Epithelial cell of alveolus of lung (primary cell): ENCODE measurements around the gene RPS19BP1. TPM values are rescaled to one million over a fixed set of nuclear protein-coding genes. Genes with fewer than 3 reads are reported as not detected.

Experiments used
- total RNA-seq: library from RNA; depleted of rRNA; stranded (reverse); fragments of >200 nt; gene quantifications from 2 replicates; pipeline ENCODE4 v1.2.1, GENCODE V29; 2015

RPS19BP1 gene, protein sequence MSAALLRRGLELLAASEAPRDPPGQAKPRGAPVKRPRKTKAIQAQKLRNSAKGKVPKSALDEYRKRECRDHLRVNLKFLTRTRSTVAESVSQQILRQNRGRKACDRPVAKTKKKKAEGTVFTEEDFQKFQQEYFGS
- total RNA-seq = 99.9 and 102 TPM in 2 replicates

DNA sequence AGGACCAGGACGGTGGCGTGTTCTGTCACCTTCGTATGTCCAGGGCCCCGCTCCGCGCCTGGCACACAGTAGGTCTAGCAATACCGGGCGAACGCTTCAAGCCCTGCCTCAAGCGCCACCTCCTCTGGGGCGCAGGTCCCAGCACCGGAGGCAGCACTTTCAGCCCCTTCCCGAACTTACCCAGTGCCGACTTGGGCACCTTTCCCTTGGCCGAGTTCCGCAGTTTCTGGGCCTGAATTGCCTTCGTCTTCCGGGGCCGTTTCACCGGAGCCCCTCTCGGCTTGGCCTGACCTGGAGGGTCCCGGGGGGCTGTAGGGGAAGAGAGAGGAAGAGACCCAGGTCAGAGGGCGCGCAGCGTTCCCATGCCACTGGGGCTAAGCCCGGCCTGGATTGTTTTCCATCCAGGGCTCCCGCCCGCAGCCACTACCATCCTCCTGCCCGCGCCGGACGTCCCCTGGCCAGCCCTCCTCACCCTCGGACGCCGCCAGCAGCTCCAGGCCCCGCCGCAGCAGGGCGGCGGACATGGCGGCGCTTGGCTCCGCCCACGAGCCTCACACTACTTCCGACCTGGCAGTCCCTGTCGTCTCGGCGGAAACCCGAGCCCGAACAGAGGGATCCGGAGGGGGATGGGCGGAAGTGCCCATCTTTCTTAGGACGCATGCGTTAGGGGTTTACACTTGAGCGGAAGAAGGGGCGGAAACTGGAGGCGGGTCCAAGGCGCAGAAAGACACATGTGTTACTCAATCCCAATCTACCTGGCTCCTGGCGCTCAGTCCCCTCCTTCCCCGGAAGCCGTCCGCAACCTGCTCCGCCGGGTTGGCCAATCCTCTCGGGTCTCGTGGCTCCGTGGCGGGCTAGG, at the start of gene RPS19BP1:
Gene RPS19BP1, minus strand, starts transcription at position 534 of the 859 bp plus-strand sequence. Its CDS starts 10 bp downstream, at position 524.

DNA sequence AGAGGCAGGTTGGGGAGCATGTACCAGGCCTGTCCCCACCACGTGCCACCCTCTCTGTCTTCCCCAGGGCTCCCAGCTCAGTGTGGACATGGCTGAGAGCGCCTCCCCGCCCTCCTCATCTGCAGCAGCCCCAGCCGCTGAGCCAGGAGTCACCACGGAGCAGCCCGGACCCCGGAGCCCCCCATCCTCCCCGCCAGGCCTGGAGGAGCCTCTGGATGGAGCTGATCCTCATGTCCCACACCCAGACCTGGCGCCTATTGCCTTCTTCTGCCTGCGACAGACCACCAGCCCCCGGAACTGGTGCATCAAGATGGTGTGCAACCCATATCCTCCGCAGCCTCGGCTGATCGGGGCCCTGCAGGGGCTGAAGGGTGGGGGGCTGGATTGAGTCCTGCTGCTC, 38.1 kb upstream of the RPS19BP1 start, which contains the start of gene CACNA1I:
Gene CACNA1I, plus strand, starts transcription at position 89 of the 400 bp plus-strand sequence. Its CDS starts 0 bp downstream, at position 89.

DNA sequence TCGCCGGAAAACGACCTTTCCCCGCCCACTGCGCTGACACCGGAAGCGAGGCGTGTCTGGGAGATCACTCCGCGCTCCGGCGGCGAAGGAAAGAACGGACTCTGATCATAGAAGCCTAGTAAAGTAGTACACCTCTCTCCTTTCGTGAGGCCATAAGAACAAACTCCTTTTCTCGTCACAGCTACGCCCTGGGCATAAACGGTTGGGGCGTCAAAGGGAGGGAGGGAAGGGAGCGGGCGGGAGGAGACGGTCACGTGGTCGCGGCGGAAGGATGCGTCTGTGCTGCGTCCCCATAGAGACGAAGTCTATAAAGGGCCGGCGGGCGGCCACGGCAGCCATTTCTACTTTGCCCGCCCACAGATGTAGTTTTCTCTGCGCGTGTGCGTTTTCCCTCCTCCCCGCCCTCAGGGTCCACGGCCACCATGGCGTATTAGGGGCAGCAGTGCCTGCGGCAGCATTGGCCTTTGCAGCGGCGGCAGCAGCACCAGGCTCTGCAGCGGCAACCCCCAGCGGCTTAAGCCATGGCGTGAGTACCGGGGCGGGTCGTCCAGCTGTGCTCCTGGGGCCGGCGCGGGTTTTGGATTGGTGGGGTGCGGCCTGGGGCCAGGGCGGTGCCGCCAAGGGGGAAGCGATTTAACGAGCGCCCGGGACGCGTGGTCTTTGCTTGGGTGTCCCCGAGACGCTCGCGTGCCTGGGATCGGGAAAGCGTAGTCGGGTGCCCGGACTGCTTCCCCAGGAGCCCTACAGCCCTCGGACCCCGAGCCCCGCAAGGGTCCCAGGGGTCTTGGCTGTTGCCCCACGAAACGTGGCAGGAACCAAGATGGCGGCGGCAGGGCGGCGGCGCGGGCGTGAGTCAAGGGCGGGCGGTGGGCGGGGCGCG, 12.1 kb downstream of the RPS19BP1 start, which contains the start of gene ATF4:
Gene ATF4, plus strand, starts transcription at position 337 of the 880 bp plus-strand sequence. CDS start 884 bp downstream, outside the sequence.

DNA sequence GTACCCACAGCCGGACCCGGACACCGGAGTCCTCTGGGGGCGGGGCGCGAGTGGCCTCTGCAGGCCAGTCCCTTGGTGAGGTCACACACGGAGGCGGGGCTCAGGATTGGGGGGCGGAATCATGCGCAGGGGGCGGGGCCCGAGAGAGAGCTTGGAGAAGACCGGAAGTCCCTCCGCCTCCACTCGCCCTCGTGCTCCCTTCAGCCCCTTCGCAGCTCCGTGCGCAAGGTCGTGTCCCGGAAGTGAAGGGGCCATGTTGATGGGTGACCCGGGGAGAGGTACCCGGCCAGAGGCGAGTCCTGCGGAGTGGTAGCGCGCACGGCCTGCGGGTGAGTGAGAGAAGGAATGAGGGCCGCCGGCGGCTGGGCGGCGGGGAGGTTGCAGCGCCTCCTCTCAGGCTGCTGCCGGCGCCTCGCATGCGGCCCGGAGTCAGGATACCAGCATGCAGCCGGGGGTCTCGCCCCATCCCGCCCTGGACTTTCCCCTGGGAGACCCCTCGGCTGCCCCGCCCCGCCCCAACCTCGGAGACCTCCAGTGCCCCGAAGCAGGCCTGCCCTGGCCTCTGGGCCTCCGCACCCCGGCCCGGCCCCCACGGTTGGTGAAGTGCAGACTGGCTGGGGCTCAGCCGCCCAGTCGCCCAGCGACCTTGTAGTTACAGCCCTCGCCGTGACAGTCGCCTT, 30.3 kb downstream of the RPS19BP1 start, which contains the start of gene MIEF1:
Gene MIEF1, plus strand, starts transcription at position 182 of the 680 bp plus-strand sequence. CDS start 9,005 bp downstream, outside the sequence.

Other genes starting within 250 kb of the RPS19BP1 start
- gene RPL3, start 213.1 kb downstream of the RPS19BP1 start, total RNA-seq = 2,696 and 3,597 TPM in 2 replicates
- gene SYNGR1, start 182.8 kb downstream of the RPS19BP1 start, total RNA-seq = 6.5 and 6.7 TPM in 2 replicates
- gene TAB1, start 133.0 kb downstream of the RPS19BP1 start, total RNA-seq = 18.9 and 30.4 TPM in 2 replicates
- gene MGAT3, start 75.7 kb downstream of the RPS19BP1 start, total RNA-seq = 1.9 and 2.1 TPM in 2 replicates
- 28.0 and 28.1 TPM in 2 replicates for gene MIEF1, start 30.5 kb downstream of the RPS19BP1 start, total RNA-seq
- gene ATF4, start 12.2 kb downstream of the RPS19BP1 start, total RNA-seq = 358 and 403 TPM in 2 replicates
- gene CACNA1I, start 38.0 kb upstream of the RPS19BP1 start, total RNA-seq = under 0.01 and 0.16 TPM in 2 replicates